ELF-1 (cell line): ENCODE data around the gene GPANK1.
A peak's percentile ranks its signal among the peaks of the same experiment; 100 is the strongest.

ENCODE experiments used
- DNase-seq: peaks from one replicate; pipeline ENCODE4 v3.0.0-alpha.2; 2016; ENCODE audit warnings: low read depth, low spot score

Gene GPANK1

DNA sequence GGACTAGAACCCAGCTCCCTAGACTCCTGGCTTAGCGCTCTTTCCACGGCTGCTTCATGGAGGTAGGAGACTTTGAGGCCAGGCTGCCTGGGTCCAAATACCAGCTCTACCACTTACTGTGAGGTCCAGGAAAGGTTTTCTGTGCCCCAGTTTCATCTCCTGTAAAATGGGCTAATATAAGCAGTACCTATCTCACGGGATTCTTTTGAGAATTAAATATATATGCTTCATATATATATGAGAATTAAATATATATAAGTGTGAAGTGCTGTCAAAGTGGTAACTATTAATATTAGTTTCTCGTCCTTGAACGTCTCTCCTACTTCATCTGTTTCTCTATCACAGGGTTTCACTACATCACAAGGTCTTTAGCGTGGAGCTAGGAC lies 26.3 kb upstream of the GPANK1 start:
- no peak for DNase-seq

DNA sequence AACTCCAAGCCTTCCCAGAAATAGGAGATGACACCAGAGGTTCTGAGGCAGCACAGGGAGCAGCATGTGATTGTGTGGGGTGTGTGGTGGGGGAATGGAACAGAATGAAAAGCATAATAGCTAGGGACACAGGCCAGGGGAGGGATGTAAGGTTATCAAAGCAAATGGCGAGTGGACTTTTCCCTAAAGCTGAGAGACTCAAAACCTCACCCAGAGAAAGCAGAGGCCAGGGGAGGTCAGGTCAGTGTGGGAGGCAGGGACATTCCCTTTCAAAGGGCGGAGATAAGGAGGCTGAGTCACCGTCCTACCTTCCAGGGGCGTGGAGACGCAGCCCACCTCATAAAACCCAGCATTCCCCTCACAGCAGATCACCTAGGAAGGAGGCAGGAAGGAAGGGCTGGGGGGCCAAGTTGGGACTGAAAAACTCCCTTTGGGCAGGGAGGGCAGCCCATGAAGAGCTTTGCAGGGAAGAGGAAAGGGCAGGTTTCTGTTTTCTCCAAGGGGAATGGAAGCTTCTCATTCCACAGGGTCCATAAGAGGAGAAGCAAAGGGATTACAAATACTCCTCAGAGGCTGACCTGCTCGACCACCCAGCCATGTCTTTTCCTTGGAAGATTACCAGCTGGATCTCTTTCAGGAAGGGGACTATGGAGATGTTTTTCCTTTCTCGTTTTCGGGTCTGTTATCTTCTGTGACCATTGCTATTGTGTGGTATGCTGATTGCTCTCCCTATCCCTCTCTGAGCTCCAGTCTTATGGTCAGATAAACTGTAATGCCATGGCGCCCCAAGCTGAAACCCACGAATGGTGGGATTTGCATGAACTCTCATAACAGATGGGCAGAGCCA lies 25.7 kb upstream of the GPANK1 start:
- peak; percentile 74 for DNase-seq

DNA sequence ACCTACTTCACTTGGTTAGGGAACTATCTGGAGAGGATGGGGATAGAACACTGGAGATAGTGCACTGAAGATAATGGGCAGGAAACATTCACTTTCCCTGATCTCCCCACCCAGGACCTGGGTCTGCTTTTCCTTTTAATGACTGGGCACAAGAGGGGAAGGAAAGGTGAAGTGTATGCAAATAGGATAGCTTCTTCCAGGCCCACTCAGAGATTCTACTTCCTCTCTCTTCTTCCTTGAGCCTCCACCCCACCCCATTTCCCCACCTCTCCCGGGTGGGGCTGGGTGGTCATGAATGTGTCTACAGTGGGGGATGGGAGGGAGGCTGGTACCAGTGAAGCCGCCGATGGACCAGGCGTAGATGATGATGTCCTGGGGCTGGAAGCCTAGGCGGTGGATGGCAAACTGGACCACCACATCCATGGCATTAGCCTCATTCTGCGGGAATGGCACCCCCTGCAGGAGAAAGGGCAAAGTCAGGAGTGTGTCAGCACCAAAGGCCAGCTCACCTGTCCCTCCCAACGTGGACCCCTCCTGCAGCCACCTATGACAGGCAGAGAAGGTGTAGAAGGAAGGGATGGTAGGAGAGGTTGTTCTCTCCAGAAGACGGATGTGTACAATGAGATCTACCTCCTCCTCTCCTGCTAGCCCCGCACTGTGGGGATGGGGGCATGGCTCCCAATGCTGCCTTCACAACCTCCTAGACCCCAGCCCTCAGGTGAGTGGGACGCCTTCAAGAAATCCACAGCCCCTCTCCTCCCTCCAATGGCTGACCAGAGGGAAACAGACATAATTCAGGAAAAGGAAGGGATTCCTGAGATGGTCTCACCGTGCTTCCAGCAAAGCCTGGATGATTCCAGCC lies 24.7 kb upstream of the GPANK1 start:
- DNase-seq: peak; percentile 23

DNA sequence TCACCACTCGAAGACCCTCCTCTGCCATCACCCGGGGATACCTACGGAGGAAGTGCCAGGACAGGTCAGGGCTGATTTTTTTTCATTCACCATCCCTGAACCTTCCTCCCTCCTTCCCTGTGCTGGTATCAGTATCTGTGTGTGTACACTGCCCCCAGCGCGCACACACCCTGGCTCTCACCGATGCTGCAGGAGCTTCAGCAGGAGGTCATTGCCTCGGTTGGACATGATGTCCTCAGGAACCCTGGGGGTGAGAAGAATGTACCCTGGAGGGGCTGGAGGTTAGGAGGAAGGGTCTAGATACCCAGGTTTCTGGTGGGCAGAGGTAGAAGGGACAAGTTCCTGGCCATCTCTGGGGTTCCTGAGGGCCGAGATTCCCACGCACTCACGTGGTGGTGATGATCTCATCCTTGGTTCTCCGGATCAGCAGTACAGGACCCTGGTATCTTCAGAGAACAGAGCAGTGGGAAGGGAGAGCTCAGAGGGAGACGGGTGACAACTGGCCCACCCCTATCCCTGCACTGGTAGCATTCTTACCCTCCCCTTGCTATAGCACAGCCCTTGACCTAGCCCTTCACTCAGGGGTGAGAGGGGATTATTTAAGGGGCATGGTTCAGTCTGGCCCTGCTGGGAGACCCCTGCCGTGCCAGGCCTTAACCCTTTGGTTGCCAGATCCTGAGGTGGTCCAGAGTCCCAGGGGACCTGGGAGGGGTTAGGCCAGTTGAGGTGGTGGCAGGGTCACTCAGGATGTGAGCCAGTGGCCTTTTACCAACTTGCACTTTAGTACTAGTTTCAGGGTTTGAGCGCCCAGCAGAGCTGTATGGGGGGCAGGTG lies 23.3 kb upstream of the GPANK1 start:
- DNase-seq: no peak

DNA sequence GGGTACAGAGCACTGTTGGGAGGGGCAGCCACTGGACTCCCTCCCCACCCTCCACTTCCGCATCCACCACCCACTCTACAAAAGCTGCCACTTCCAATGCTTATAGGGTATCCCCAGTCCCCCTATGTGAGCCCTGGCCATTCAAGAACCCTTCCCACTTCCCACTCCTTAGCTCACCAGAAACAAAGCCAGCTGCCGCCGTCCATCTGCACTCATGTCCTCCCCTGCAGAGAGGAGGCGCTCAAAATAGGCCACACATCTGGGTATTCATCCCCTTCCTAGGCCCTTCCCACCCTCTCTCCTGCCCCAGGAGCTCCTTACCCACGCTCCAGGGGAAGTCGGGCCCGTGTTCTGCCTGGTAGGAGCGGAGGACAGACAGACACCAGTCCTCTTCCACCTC lies 22.5 kb upstream of the GPANK1 start:
- no peak for DNase-seq

DNA sequence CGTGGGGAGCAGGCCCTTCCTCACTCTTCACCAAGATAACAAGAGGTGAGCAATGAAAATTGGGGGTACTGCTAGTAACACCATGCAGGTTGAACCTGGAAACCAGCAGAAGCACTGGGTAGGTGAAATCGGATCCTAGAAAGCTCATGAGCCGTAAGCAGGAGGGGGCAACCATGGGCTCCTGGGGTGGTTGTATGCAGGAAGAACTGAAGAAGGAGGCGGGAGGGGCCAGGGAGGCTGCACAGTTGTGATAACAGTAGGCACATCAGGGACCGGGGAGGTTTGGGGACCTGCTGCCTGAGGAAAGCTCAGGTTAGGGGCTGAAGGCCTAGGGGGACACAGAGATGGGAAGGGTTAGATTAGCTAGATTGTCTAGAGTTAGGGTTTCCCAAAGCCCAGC lies 21.7 kb upstream of the GPANK1 start:
- DNase-seq: no peak

DNA sequence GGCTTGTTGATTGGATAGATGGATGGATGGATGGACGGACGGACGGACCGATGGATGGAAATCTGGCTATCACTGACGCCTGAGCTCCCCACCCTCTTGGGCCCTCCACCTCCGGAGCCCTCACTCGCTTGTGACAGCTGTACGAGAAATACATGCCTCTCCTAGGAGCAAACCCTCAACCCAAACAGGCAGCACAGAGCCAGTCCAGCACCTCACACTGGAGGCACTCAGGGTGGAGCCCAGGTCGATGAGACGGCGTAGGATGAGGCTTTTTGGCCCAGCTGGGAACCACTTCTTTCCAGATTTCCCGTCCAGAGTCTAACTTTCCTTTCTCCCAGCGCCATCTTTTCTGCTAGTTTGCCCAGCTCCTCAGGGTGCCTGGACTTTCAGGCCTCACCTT lies 18.8 kb upstream of the GPANK1 start:
- DNase-seq: no peak

DNA sequence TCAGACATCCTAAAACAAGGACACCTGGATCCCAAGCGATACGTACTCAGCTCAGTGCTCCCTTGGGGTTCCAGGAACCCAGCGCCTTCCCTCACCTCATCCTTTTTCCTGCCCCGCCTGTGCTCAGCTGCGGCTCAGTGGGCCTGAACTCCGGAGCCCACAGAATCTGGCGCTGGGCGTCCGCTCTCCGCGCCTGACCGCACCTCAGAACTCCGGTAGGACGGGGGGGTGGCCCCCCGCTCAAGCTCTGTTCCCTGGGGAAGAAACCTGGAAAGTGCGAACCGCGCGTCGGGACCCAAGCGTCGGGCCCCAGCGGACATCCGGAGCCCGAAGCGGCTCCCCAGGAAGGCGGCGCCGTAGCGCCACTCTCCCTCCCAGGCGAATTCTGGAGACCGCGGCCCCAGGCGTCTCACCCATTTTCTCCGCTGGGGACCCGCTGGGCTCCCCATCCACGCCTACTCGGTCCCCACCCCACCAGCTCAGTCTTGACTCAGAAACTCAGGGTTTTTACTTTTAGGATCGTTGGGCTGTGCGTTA lies 16.4 kb upstream of the GPANK1 start:
- peak; percentile 54 for DNase-seq

DNA sequence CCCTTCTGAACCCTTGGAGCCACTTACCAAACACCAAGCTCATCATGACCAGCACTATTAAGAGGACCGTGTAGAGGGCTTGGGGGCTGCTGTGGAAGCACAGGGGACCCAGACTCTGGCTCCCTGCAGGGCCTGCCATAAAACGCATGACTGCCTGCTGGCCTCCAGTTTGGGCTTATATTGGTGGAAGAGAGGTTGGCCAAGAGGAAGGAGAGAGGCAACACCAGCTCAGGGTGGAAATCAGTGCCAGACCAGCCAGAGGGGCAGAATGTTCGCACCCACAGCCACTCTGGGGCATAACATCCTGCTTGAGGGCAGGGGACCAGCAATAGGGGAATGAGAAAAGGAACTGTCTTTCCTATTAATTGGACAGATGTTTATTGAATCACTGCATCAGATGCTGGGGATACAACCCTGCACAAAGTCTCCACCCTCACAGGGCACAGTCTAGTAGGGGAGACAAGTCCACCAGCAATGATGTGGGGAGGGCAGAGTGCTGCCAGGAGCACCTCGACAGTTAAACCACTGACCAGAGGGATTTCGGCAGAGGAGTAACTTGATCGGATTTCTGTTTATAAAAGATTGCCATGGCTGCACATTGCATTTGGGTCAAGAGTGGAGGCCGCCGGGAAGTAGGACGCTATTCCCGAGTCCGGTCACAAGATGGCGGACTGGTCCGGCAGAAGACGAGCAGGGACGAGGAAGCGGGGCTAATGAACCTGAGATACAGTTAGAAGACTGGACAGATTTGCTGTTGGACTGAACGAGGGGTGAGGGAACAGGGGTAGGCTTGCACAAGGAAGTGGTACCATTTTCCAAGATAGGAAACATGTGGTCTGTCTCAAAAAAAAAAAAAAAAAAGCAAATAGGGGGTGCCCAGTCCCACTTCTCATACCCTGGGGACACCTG lies 15.7 kb upstream of the GPANK1 start, which contains the start of gene LY6G5C:
LY6G5C (minus strand) TSS at position 842 of the 909 bp plus-strand sequence; CDS start at position 148, 694 bp downstream.
- peak; percentile 85 for DNase-seq

DNA sequence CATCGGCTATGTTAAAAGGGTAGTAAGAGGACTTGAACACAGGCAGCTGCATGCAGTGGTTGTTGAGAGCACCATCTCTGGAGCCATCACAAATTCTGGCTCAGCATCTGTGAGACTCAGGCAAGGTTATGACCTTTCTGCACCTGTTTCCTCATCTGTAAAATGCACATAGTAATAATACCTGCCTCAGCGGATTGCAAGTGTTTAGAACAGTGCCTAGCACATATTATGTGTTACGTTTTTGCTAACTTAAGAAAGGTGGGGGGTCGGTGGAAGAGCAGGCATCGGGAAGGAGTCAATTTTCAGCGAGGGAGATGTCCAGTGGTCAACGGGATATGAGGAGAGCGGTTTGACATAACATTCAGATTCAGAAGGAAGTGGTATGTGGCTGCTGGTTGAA lies 13.2 kb upstream of the GPANK1 start:
- no peak for DNase-seq

DNA sequence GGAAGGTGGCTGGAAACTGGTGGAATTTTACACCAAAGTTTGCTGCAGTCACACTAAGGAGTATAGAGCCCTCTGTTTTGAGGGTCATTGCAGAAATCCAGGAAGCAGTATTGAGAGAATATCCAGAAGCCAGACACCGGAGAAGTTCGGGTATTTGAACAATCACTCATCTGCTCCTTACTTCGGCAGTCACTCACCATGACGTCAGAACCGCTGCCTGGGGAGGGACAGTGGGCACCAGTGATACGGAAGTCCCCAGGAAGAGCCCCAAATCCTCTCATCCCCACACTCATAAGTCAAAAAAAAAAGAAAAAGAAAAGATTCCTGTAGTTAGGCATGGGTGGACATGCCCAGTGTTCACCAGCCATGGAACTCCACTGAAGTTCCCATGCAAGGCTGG lies 12.1 kb upstream of the GPANK1 start:
- no peak for DNase-seq

DNA sequence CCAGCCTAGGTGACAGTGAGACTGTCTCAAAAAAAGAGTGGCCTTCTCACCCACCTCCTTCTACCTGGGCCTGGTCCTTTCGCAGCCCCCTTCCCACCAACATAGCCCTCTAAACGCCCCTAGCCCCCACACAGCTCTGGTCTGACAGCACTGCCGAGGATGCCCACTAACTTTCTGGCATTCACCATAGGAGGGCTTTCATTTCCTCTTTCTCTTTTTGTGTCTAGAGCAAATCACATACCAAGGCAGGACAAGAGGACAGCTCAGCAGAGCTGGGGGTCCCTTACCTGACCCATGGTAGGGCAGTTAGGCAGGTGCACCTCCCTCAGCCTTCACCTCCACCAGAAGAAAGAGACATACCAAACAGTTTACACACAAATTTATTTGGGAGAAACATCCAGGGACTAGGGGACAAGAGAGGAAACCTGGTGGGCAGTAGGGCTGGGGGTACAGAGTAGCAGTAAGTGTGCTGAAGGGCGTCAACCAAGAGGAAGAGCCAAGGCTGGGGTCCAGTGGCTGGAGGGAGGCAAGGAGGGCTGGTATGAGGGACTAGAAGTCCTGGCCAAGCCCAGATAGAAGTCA lies 11.6 kb upstream of the GPANK1 start:
- no peak for DNase-seq

DNA sequence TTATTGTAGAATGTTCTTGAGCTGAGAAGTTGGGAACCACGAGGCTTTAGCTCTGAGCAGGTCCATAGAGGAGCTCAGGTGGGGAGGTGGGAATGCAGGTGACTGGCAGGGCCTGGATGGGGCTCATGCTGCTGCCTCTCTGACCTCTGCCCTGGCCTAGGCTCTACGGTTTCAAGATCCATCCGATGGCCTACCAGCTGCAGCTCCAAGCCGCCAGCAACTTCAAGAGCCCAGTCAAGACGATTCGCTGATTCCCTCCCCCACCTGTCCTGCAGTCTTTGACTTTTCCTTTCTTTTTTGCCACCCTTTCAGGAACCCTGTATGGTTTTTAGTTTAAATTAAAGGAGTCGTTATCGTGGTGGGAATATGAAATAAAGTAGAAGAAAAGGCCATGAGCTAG lies 4.9 kb upstream of the GPANK1 start, which contains the start of gene LY6G5B:
LY6G5B (plus strand) TSS at position 301 of the 400 bp plus-strand sequence. CDS start 975 bp downstream, outside the sequence.
- no peak for DNase-seq

DNA sequence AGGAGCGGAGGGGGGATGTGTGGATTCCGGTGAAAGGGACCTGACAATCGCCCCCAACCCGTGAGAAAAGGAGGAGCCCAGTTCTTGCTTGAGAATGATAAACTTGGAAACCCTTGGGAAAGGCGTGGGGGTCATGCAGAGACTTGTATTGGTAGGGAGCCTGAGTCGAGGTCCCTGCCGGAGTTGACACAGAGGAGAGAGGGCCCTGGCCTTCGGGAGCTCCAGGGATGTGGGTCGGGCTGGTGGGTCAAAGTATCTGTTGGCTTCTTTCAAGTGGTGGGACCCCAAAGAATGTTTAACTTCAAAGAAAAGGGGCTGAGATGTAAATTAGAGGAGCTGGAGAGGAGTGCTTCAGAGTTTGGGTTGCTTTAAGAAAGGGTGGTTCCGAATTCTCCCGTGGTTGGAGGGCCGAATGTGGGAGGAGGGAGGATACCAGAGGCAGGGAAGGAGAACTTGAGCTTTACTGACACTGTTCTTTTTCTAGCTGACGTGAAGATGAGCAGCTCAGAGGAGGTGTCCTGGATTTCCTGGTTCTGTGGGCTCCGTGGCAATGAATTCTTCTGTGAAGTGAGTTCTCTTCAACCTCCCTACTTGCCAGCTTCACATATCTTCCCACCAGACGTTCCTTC lies 1.7 kb upstream of the GPANK1 start:
- peak; percentile 20 for DNase-seq

DNA sequence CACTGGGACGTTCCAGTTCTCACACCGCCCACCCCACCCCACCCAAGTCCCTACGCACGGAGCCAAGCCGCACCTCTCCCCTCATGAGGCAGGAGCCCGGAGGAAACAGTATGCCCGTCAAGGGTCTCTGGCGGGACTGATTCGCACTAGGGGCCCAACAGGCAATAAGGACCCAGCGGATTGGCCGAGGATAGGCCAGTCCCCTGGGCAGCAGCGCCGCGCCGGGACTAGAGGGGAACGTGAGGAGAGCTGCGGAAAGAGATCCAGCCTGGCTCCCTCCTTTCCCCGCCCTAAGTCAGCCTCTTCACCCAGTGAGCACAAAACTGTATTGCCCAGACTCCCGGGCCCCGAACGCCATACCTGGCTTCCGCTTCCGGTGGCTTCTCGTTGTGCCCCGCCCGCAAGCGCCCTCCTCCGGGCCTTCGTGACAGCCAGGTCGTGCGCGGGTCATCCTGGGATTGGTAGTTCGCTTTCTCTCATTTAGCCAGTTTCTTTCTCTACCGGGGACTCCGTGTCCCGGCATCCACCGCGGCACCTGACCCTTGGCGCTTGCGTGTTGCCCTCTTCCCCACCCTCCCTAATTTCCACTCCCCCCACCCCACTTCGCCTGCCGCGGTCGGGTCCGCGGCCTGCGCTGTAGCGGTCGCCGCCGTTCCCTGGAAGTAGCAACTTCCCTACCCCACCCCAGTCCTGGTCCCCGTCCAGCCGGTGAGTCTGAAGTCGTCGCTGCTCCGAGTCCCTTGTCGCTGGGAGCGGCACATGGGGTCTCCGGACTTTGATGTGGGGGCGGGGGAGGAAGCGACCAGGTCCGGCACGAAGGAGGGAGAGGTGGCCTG lies 922 bp upstream of the GPANK1 start, which contains the start of gene CSNK2B:
CSNK2B (plus strand) TSS at position 580 of the 836 bp plus-strand sequence. CDS start 752 bp downstream, outside the sequence.
- peak; percentile 98 for DNase-seq

DNA sequence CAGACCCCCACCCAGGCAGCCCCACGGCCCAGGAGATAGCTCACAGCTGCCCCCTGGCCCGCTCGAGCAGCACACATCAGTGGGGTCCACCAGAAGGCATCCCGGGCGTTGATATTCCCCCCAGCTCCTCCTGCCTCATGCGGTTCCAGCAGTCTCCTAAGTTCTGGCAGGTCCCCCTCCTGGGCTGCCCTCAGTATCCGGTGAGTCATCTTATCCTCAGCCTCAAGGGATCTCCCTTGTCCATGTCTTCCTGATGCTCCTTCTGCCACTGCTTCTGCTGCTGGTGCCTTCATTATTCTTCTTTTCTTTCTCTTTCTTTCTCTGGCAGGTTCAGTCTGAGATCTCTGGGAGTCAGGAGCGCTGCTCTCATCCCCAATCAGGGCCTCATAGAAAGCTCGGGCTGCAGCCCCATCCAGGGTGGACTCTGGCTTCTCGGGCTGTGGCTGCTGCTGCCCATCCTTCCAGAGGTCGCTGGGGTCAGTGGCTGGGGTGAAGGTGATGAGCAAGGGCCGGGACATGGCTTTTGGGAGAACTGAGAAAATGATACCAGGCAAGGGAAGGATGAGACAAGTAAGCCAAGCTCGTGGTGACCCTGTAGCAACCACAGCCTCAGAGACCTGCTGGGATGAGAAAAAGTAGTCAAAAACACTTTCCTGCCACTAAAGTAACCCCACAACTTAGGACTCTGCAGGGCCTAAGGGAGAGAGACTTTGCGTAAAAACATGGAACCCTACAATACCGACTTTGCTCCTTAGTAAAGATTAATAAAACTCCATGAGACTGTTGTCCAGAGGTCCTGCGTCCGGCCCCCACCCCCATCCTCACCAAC lies 622 bp downstream of the GPANK1 start:
- peak; percentile 42 for DNase-seq
